H9 (cell line): ENCODE results near the gene HS3ST1. TPM values are rescaled to one million over a fixed set of nuclear protein-coding genes. Genes with fewer than 3 reads are reported as not detected.

Source experiments
- DNase-seq: peaks from one replicate; pipeline ENCODE4 v3.0.0-alpha.2; 2017
- H2AFZ ChIP-seq: one replicate; pipeline ENCODE4 v1.6.1; 2013; ENCODE audit warnings: mild to moderate bottlenecking, low read length, control low read depth, moderate library complexity
- H2AK5ac ChIP-seq: 2 replicates; pipeline ENCODE4 v1.6.1; 2013; ENCODE audit warnings: low read length, control low read depth, mixed read lengths; ENCODE audit not compliant: insufficient read length
- H2BK120ac ChIP-seq: one replicate; pipeline ENCODE4 v1.6.1; 2013; ENCODE audit warnings: low read depth, mild to moderate bottlenecking, low read length, control low read depth, inconsistent platforms; ENCODE audit not compliant: poor library complexity, severe bottlenecking
- H2BK12ac ChIP-seq: 2 replicates; pipeline ENCODE4 v1.6.1; 2013; ENCODE audit warnings: low read length, control low read depth, mixed read lengths, low read depth; ENCODE audit not compliant: insufficient read length
- H2BK15ac ChIP-seq: 2 replicates; pipeline ENCODE4 v1.6.1; 2013; ENCODE audit warnings: low read depth, low read length, control low read depth
- H2BK20ac ChIP-seq: one replicate; pipeline ENCODE4 v1.6.1; 2013; ENCODE audit warnings: low read depth, mild to moderate bottlenecking, low read length, control low read depth, inconsistent platforms; ENCODE audit not compliant: poor library complexity, severe bottlenecking
- H2BK5ac ChIP-seq: 2 replicates; pipeline ENCODE4 v1.6.1; 2013; ENCODE audit warnings: low read length, control low read depth, mixed read lengths; ENCODE audit not compliant: insufficient read length
- H3K14ac ChIP-seq: 2 replicates; pipeline ENCODE4 v1.6.1; 2013; ENCODE audit warnings: low read length, control low read depth; ENCODE audit not compliant: insufficient read depth
- H3K18ac ChIP-seq: 2 replicates; pipeline ENCODE4 v1.6.1; 2013; ENCODE audit warnings: low read depth, mild to moderate bottlenecking, mixed read lengths, low read length, control low read depth; ENCODE audit not compliant: insufficient read length
- H3K23ac ChIP-seq: 2 replicates; pipeline ENCODE4 v1.6.1; 2013; ENCODE audit warnings: low read length, control low read depth, mixed read lengths, low read depth; ENCODE audit not compliant: insufficient read length
- H3K23me2 ChIP-seq: 2 replicates; pipeline ENCODE4 v1.6.1; 2013; ENCODE audit warnings: low read depth, mild to moderate bottlenecking, mixed read lengths, low read length, control low read depth; ENCODE audit not compliant: insufficient read length, poor library complexity, severe bottlenecking
- H3K27ac ChIP-seq: 2 replicates; pipeline ENCODE4 v1.5.1; 2013; ENCODE audit warnings: low read length, control low read depth, mixed read lengths, low read depth; ENCODE audit not compliant: insufficient read length
- H3K27me3 ChIP-seq: 2 replicates; pipeline ENCODE4 v1.6.1; 2013; ENCODE audit warnings: low read length, control low read depth, inconsistent platforms; ENCODE audit not compliant: insufficient read depth
- H3K4ac ChIP-seq: 2 replicates; pipeline ENCODE4 v1.6.1; 2013; ENCODE audit warnings: low read depth, mild to moderate bottlenecking, control low read depth, inconsistent platforms, low read length, moderate library complexity
- H3K4me1 ChIP-seq: 2 replicates; pipeline ENCODE4 v1.6.1; 2013; ENCODE audit warnings: low read length, control low read depth, inconsistent platforms; ENCODE audit not compliant: insufficient read depth
- H3K4me2 ChIP-seq: 2 replicates; pipeline ENCODE4 v1.6.1; 2013; ENCODE audit warnings: low read length, control low read depth, mixed read lengths; ENCODE audit not compliant: insufficient read length, insufficient read depth
- H3K56ac ChIP-seq: 2 replicates; pipeline ENCODE4 v1.6.1; 2013; ENCODE audit warnings: low read depth, mild to moderate bottlenecking, mixed read lengths, low read length, control low read depth; ENCODE audit not compliant: insufficient read length
- H3K79me1 ChIP-seq: 2 replicates; pipeline ENCODE4 v1.6.1; 2013; ENCODE audit warnings: low read depth, mild to moderate bottlenecking, moderate library complexity, low read length, control low read depth, inconsistent platforms; ENCODE audit not compliant: insufficient read depth, poor library complexity, severe bottlenecking
- H3K79me2 ChIP-seq: 2 replicates; pipeline ENCODE4 v1.6.1; 2013; ENCODE audit warnings: low read length, control low read depth, inconsistent platforms; ENCODE audit not compliant: insufficient read depth
- H3K9ac ChIP-seq: 2 replicates; pipeline ENCODE4 v1.6.1; 2013; ENCODE audit warnings: low read length, control low read depth, mixed read lengths; ENCODE audit not compliant: insufficient read length; ENCODE audit errors: extremely low read depth
- H3K9me3 ChIP-seq: one replicate; pipeline ENCODE4 v1.6.1; 2013; ENCODE audit warnings: low read depth, low read length, inconsistent platforms; ENCODE audit not compliant: control insufficient read depth
- H3T11ph ChIP-seq: one replicate; pipeline ENCODE4 v1.6.1; 2013; ENCODE audit warnings: mild to moderate bottlenecking, low read length, control low read depth, inconsistent platforms
- H4K20me1 ChIP-seq: one replicate; pipeline ENCODE4 v1.6.1; 2013; ENCODE audit not compliant: control insufficient read depth, insufficient read length, insufficient read depth
- H4K5ac ChIP-seq: 2 replicates; pipeline ENCODE4 v1.6.1; 2013; ENCODE audit warnings: low read depth, mild to moderate bottlenecking, mixed read lengths, low read length, control low read depth; ENCODE audit not compliant: insufficient read length
- H4K8ac ChIP-seq: replicated peaks from 2 replicates; pipeline ENCODE4 v1.6.1; 2013; ENCODE audit warnings: low read length, control low read depth, mixed read lengths, low read depth; ENCODE audit not compliant: insufficient read length
- H4K91ac ChIP-seq: 2 replicates; pipeline ENCODE4 v1.6.1; 2013; ENCODE audit warnings: low read depth, mild to moderate bottlenecking, moderate library complexity, mixed read lengths, low read length, control low read depth; ENCODE audit not compliant: insufficient read length
- H3K27ac Mint-ChIP-seq, 3 experiments: 2 replicates in 2 of 3; 3 replicates in 1 of 3; pipeline ENCODE4 v1.8.0; 2020 to 2021; ENCODE audit warnings: mixed read lengths in 3 of 3, mild to moderate bottlenecking in 1 of 3, moderate library complexity in 1 of 3
- H3K27me3 Mint-ChIP-seq: 2 replicates; pipeline ENCODE4 v1.8.0; 2021; ENCODE audit warnings: low read depth, mild to moderate bottlenecking, moderate library complexity, mixed read lengths
- H3K36me3 Mint-ChIP-seq, 3 experiments: 2 replicates in 2 of 3; 3 replicates in 1 of 3; pipeline ENCODE4 v1.8.0; 2020 to 2021; ENCODE audit warnings: low read depth in 3 of 3, mixed read lengths in 3 of 3; ENCODE audit not compliant: insufficient read depth in 1 of 3
- H3K4me1 Mint-ChIP-seq, 2 experiments: 2 replicates each; pipeline ENCODE4 v1.8.0; 2020; ENCODE audit warnings: mixed read lengths in 2 of 2
- H3K4me3 Mint-ChIP-seq, 2 experiments: 2 replicates in 1 of 2; 3 replicates in 1 of 2; pipeline ENCODE4 v1.8.0; 2020 to 2021; ENCODE audit warnings: mild to moderate bottlenecking in 2 of 2, mixed read lengths in 2 of 2, moderate library complexity in 1 of 2
- H3K9me3 Mint-ChIP-seq, 2 experiments: 2 replicates in 1 of 2; 3 replicates in 1 of 2; pipeline ENCODE4 v1.8.0; 2020; ENCODE audit warnings: mild to moderate bottlenecking in 2 of 2, mixed read lengths in 2 of 2, moderate library complexity in 1 of 2
- WGBS: extraction: QIAGEN DNeasy Blood & Tissue Kit; methylation state at CpG from one replicate; pipeline ENCODE4 v1.1.7; 2013; ENCODE audit warnings: missing lambda C conversion rate, low lambda C conversion rate, mixed read lengths; ENCODE audit not compliant: insufficient read length; ENCODE audit errors: extremely low coverage; 5-methylcytosine and 5-hydroxymethylcytosine counted together
- total RNA-seq: library from RNA; stranded (reverse); gene quantifications from 2 replicates; pipeline ENCODE4 v1.2.1, GENCODE V29; 2021
- TF ChIP-seq, protein P1 (sequence below): fragments of 200-600 bp; sonication (generic); conservative IDR thresholded peaks from 3 replicates; pipeline ENCODE4 v1.8.0; 2021; ENCODE audit warnings: antibody characterized with exemption, mild to moderate bottlenecking

HS3ST1 gene
- total RNA-seq, 1 experiment from 2014 or later = 0.04 TPM

DNA sequence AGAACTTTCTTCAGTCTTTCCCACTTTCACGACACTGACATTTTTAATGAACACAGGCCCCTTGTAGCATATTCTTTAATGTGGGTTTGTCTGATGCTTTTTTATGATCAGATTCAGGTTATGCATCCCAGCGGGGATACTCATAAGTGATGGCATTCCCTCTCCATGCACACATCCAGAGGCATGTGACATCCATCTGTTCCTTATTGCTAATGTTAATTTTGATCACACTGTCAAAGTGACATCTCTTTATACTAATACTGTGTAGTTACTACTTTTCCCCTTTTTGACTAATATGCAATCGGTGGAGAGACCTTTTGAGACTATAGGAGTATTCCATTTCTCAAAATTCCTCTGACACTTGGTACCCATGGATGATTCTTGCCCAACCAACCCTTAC lies 43.8 kb upstream of the HS3ST1 start:
- Histone ChIP-seq H3K27ac (no peak overlapping the region), H4K5ac (no peak overlapping the region), H3K4me2 (no peak overlapping the region), H3K4ac (no peak overlapping the region), H2AFZ (no peak overlapping the region), H3K23ac (no peak overlapping the region), H2BK20ac (no peak overlapping the region), H4K8ac (no peak overlapping the region), H3K9me3 (no peaks in the 10 kb centered on the region), H4K20me1 (no peaks in the 10 kb centered on the region), H3K4me1 (peaks cover 11% of the 10 kb centered on the region; the same call in 1 of the 2 replicates), H3T11ph (no peak overlapping the region), H3K9ac (no peak overlapping the region), H2BK12ac (no peak overlapping the region), H2BK5ac (no peak overlapping the region), H2BK15ac (no peak overlapping the region), H2AK5ac (no peak overlapping the region), H3K14ac (no peak overlapping the region), H3K56ac (no peak overlapping the region), H3K18ac (no peak overlapping the region), H3K23me2 (no peaks in the 10 kb centered on the region), H3K27me3 (no peaks in the 10 kb centered on the region), H4K91ac (no peak overlapping the region), H2BK120ac (no peak overlapping the region), H3K79me2 (no peaks in the 10 kb centered on the region), H3K79me1 (no peaks in the 10 kb centered on the region)
- Mint-ChIP-seq H3K27ac (no peak overlapping the region), H3K4me1 (peaks cover 26 to 30% of the 10 kb centered on the region in 2 experiments), H3K27me3 (no peaks in the 10 kb centered on the region; the same call in 1 of the 2 replicates), H3K4me3 (no peak overlapping the region), H3K9me3 (no peaks in the 10 kb centered on the region; a peak in 1 of 5 replicates), H3K36me3 (no peaks in the 10 kb centered on the region)
- WGBS = no CpG with 5 or more reads among the region's 3 CpGs
- no peak for DNase-seq
- TF ChIP-seq, protein P1, sequence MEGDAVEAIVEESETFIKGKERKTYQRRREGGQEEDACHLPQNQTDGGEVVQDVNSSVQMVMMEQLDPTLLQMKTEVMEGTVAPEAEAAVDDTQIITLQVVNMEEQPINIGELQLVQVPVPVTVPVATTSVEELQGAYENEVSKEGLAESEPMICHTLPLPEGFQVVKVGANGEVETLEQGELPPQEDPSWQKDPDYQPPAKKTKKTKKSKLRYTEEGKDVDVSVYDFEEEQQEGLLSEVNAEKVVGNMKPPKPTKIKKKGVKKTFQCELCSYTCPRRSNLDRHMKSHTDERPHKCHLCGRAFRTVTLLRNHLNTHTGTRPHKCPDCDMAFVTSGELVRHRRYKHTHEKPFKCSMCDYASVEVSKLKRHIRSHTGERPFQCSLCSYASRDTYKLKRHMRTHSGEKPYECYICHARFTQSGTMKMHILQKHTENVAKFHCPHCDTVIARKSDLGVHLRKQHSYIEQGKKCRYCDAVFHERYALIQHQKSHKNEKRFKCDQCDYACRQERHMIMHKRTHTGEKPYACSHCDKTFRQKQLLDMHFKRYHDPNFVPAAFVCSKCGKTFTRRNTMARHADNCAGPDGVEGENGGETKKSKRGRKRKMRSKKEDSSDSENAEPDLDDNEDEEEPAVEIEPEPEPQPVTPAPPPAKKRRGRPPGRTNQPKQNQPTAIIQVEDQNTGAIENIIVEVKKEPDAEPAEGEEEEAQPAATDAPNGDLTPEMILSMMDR = no peak
